IMR-90 (cell line): ENCODE measurements around the gene LAMC3. TPM values are rescaled to one million over a fixed set of nuclear protein-coding genes. Genes with fewer than 3 reads are reported as not detected.

Experiments used
- ATAC-seq: fragments of 200-7000 bp; cut with Tn5 transposase; 2 replicates; pipeline ENCODE4 v1.9.1; 2020; ENCODE audit warnings: low read depth, mild to moderate bottlenecking, moderate library complexity
- BruUV-seq: library from RNA; stranded (reverse); fragments of 400-500 nt; replicated peaks from 2 replicates; lab custom pipeline; 2021; lab: Mats Ljungman, UMichigan
- CTCF ChIA-PET: fragments of 300-600 bp; formaldehyde crosslinking; extraction: SDS; loops from one replicate; lab custom pipeline; 2021; ENCODE audit warnings: antibody characterized with exemption; lab: Yijun Ruan, JAX
- POLR2A ChIA-PET: fragments of 300-600 bp; sonication (Branson Sonifier 250); formaldehyde crosslinking; loops from one replicate; lab custom pipeline; 2022; ENCODE audit warnings: antibody characterized with exemption; ENCODE audit not compliant: unreplicated experiment; lab: Charles Lee
- DNase-seq: peaks from one replicate; pipeline ENCODE4 v3.0.0; 2013
- H2AFZ ChIP-seq: replicated peaks from 2 replicates; pipeline ENCODE3; 2013; ENCODE audit warnings: low read length, mild to moderate bottlenecking; ENCODE audit not compliant: poor library complexity
- H2AK5ac ChIP-seq: 2 replicates; pipeline ENCODE4 v1.6.1; 2013; ENCODE audit warnings: low read depth, low read length, inconsistent platforms
- H2AK9ac ChIP-seq: replicated peaks from 2 replicates; pipeline ENCODE3; 2013; ENCODE audit warnings: mild to moderate bottlenecking, low read depth, low read length, moderate library complexity; ENCODE audit not compliant: poor library complexity
- H2BK120ac ChIP-seq: 2 replicates; pipeline ENCODE4 v1.6.1; 2013; ENCODE audit warnings: low read depth, low read length, inconsistent platforms
- H2BK15ac ChIP-seq: 3 replicates; pipeline ENCODE4 v1.6.1; 2013; ENCODE audit warnings: low read depth, low read length, inconsistent platforms
- H2BK20ac ChIP-seq: 2 replicates; pipeline ENCODE4 v1.6.1; 2013; ENCODE audit warnings: low read depth, mild to moderate bottlenecking, inconsistent platforms, low read length, moderate library complexity
- H2BK5ac ChIP-seq: 2 replicates; pipeline ENCODE4 v1.6.1; 2013; ENCODE audit warnings: mild to moderate bottlenecking, low read depth, low read length, inconsistent platforms; ENCODE audit not compliant: poor library complexity, severe bottlenecking
- H3K14ac ChIP-seq: replicated peaks from 2 replicates; pipeline ENCODE4 v1.6.1; 2013; ENCODE audit warnings: low read depth, low read length, inconsistent platforms
- H3K18ac ChIP-seq: 2 replicates; pipeline ENCODE4 v1.6.1; 2013; ENCODE audit warnings: low read depth, low read length, control low read depth
- H3K23ac ChIP-seq: 2 replicates; pipeline ENCODE4 v1.6.1; 2013; ENCODE audit warnings: low read depth, low read length, inconsistent platforms
- H3K27ac ChIP-seq: 2 replicates; pipeline ENCODE4 v1.5.1; 2013; ENCODE audit warnings: mild to moderate bottlenecking, control low read depth, low read length; ENCODE audit not compliant: insufficient read depth
- H3K27me3 ChIP-seq: 2 replicates; pipeline ENCODE4 v1.6.1; 2013; ENCODE audit warnings: low read length; ENCODE audit not compliant: control insufficient read depth, insufficient read depth
- H3K36me3 ChIP-seq: 2 replicates; pipeline ENCODE4 v1.6.1; 2013; ENCODE audit warnings: low read length, mixed read lengths; ENCODE audit not compliant: control insufficient read depth, insufficient read depth
- H3K4ac ChIP-seq: 2 replicates; pipeline ENCODE4 v1.6.1; 2013; ENCODE audit warnings: low read depth, low read length, inconsistent platforms
- H3K4me1 ChIP-seq: 2 replicates; pipeline ENCODE4 v1.6.1; 2013; ENCODE audit warnings: low read length, mixed read lengths; ENCODE audit not compliant: control insufficient read depth, insufficient read depth
- H3K4me2 ChIP-seq: 2 replicates; pipeline ENCODE4 v1.6.1; 2013; ENCODE audit warnings: low read depth, mild to moderate bottlenecking, control low read depth, low read length, moderate library complexity
- H3K4me3 ChIP-seq: 2 replicates; pipeline ENCODE4 v1.5.1; 2013; ENCODE audit warnings: low read depth, mild to moderate bottlenecking, control low read depth, low read length, moderate library complexity; ENCODE audit not compliant: insufficient read depth
- H3K56ac ChIP-seq: 2 replicates; pipeline ENCODE4 v1.6.1; 2013; ENCODE audit warnings: low read length, inconsistent platforms; ENCODE audit not compliant: insufficient read depth; ENCODE audit errors: extremely low read depth
- H3K79me1 ChIP-seq, 2 experiments: 2 replicates each; pipeline ENCODE4 v1.6.1; 2013; ENCODE audit warnings: low read length in 2 of 2, inconsistent platforms in 1 of 2, low read depth in 1 of 2
- H3K9ac ChIP-seq: 2 replicates; pipeline ENCODE4 v1.6.1; 2013; ENCODE audit warnings: low read depth, low read length, control low read depth
- H3K9me1 ChIP-seq: 2 replicates; pipeline ENCODE4 v1.6.1; 2013; ENCODE audit warnings: low read length, inconsistent platforms; ENCODE audit not compliant: insufficient read depth
- H3K9me3 ChIP-seq: 2 replicates; pipeline ENCODE4 v1.6.1; 2013; ENCODE audit warnings: low read length; ENCODE audit not compliant: control insufficient read depth, insufficient read depth
- H4K20me1 ChIP-seq: 2 replicates; pipeline ENCODE4 v1.6.1; 2013; ENCODE audit warnings: low read length, inconsistent platforms; ENCODE audit not compliant: insufficient read depth
- H4K5ac ChIP-seq: 2 replicates; pipeline ENCODE4 v1.6.1; 2013; ENCODE audit warnings: mild to moderate bottlenecking, low read depth, low read length, control low read depth
- H4K8ac ChIP-seq, 2 experiments: 2 replicates each; pipeline ENCODE4 v1.6.1; 2013; ENCODE audit warnings: low read depth in 2 of 2, low read length in 2 of 2, control low read depth in 1 of 2, inconsistent platforms in 1 of 2
- H4K91ac ChIP-seq: 2 replicates; pipeline ENCODE4 v1.6.1; 2013; ENCODE audit warnings: low read depth, low read length, inconsistent platforms; ENCODE audit not compliant: insufficient read depth
- BHLHE40 ChIP-seq: fragments of 150-350 bp; IDR thresholded peaks from 2 replicates; pipeline ENCODE4 v1.6.1; 2016; ENCODE audit warnings: mild to moderate bottlenecking, low read depth, low read length
- CEBPB ChIP-seq: IDR thresholded peaks from 2 replicates; pipeline ENCODE4 v1.6.1; 2012; ENCODE audit warnings: low read depth, low read length, improper control_type of control experiment
- CTCF ChIP-seq: conservative IDR thresholded peaks from 2 replicates; pipeline ENCODE4 v1.5.1; 2012; ENCODE audit warnings: mild to moderate bottlenecking, low read depth, low read length, improper control_type of control experiment
- ELK1 ChIP-seq: fragments of 150-350 bp; IDR thresholded peaks from 2 replicates; pipeline ENCODE4 v1.6.1; 2016; ENCODE audit warnings: low read depth, mild to moderate bottlenecking, low read length, moderate library complexity, borderline replicate concordance
- FOS ChIP-seq: fragments of 150-350 bp; IDR thresholded peaks from 2 replicates; pipeline ENCODE4 v1.6.1; 2016; ENCODE audit warnings: low read depth, low read length
- MAFK ChIP-seq: IDR thresholded peaks from 2 replicates; pipeline ENCODE4 v1.6.1; 2012; ENCODE audit warnings: low read depth, low read length, improper control_type of control experiment
- NFE2L2 ChIP-seq: fragments of 150-350 bp; IDR thresholded peaks from 2 replicates; pipeline ENCODE4 v1.6.1; 2016; ENCODE audit warnings: low read depth, mild to moderate bottlenecking, low read length
- RAD21 ChIP-seq: IDR thresholded peaks from 2 replicates; pipeline ENCODE4 v1.6.1; 2012; ENCODE audit warnings: low read length, improper control_type of control experiment
- RCOR1 ChIP-seq: IDR thresholded peaks from 2 replicates; pipeline ENCODE4 v1.6.1; 2012; ENCODE audit warnings: mild to moderate bottlenecking, low read length, improper control_type of control experiment; ENCODE audit not compliant: insufficient replicate concordance
- RFX5 ChIP-seq: IDR thresholded peaks from 2 replicates; pipeline ENCODE4 v1.8.0; 2012; ENCODE audit warnings: low read depth, mild to moderate bottlenecking, low read length, moderate library complexity
- SMC3 ChIP-seq: fragments of 150-350 bp; IDR thresholded peaks from 2 replicates; pipeline ENCODE4 v1.6.1; 2016; ENCODE audit warnings: low read depth, mild to moderate bottlenecking, antibody characterized with exemption, low read length, moderate library complexity
- WGBS, 2 experiments: methylation state at CpG; one replicate each; pipeline versions ENCODE4 v1.1.5 to v1.1.7; 2013; ENCODE audit warnings: missing lambda C conversion rate in 2 of 2; ENCODE audit not compliant: insufficient read length in 1 of 2; ENCODE audit errors: extremely low coverage in 2 of 2; 5-methylcytosine and 5-hydroxymethylcytosine counted together
- dilution Hi-C: fragments of 300-500 bp; cut with HindIII; formaldehyde crosslinking; loops from one replicate; pipeline ENCODE4 v1.14.3; 2018; ENCODE audit warnings: low sequenced_read_pairs; ENCODE audit not compliant: unreplicated experiment
- in situ Hi-C: fragments of 300-500 bp; cut with MboI; formaldehyde crosslinking; loops from 3 replicates; pipeline ENCODE4 v1.14.3; 2019; ENCODE audit warnings: low sequenced_read_pairs, inconsistent platforms, mixed read lengths
- intact Hi-C: fragments of 100-400 bp; cut with micrococcal nuclease; formaldehyde crosslinking; loops from 2 replicates; pipeline ENCODE4 v1.10.0; 2022
- polyA plus RNA-seq, 3 experiments: library from polyadenylated mRNA; depleted of rRNA; stranded (reverse); fragments of >200 nt; gene quantifications; 2 replicates each; pipeline ENCODE4 v1.2.3, GENCODE V29; 2012; ENCODE audit warnings: low replicate concordance in 1 of 3
- total RNA-seq: library from RNA; depleted of rRNA; stranded (reverse); fragments of >200 nt; gene quantifications from 2 replicates; pipeline ENCODE4 v1.2.3, GENCODE V29; 2012

Gene LAMC3
- total and polyA plus RNA-seq, 2 of the 4 experiments (the other 2 are of a cell fraction): not detected

- no peak overlapping the region for H3K56ac ChIP-seq
- no peak for ATAC-seq
- H2BK20ac ChIP-seq: no peak overlapping the region
- TF ChIP-seq FOS (no peak), CTCF (no peak), RCOR1 (no peak), NFE2L2 (no peak), SMC3 (no peak), MAFK (no peak), RAD21 (no peak), ELK1 (no peak), CEBPB (no peak), RFX5 (no peak), BHLHE40 (no peak)
- H4K8ac ChIP-seq: no peak overlapping the region
- intact Hi-C loops (no loop called here), in situ Hi-C loops (no loop called here), dilution Hi-C loops (no loop called here)
- no peak for DNase-seq
- POLR2A ChIA-PET: no interaction called here
- H2AFZ ChIP-seq: no peak overlapping the region
- H3K27ac ChIP-seq: no peak overlapping the region
- H3K36me3 ChIP-seq: no peaks in the 10 kb centered on the region
- 82% methylated on average over 5 of the region's 9 CpGs; no CpG with 5 or more reads in 1 of the 2 experiments for WGBS, 2 experiments
- no peak overlapping the region for H2AK9ac ChIP-seq
- H3K9me3 ChIP-seq: no peaks in the 10 kb centered on the region
- H3K9ac ChIP-seq: no peak overlapping the region
- no peak overlapping the region for H2AK5ac ChIP-seq
- no peak overlapping the region for H2BK15ac ChIP-seq
- no peak overlapping the region for H3K4ac ChIP-seq
- no peak overlapping the region for H3K4me2 ChIP-seq
- no peaks in the 10 kb centered on the region for H3K9me1 ChIP-seq
- H4K20me1 ChIP-seq: no peaks in the 10 kb centered on the region
- no peaks in the 10 kb centered on the region for H3K4me1 ChIP-seq
- H3K4me3 ChIP-seq: no peak overlapping the region
- no peak overlapping the region for H4K91ac ChIP-seq
- H3K79me1 ChIP-seq: no peaks in the 10 kb centered on the region
- H3K14ac ChIP-seq: no peak overlapping the region
- no peak overlapping the region for H4K5ac ChIP-seq
- H3K23ac ChIP-seq: no peak overlapping the region
- no peak overlapping the region for H3K18ac ChIP-seq
- H2BK120ac ChIP-seq: no peak overlapping the region
- H3K27me3 ChIP-seq: peaks cover 58% of the 10 kb centered on the region
- CTCF ChIA-PET: no interaction called here
- BruUV-seq: no TSS peak
- no peak overlapping the region for H2BK5ac ChIP-seq
Observed at GRCh38 chr9:131072871-131073237, 63.9 kb downstream of the LAMC3 start.
